GM18517 (cell line): ENCODE data around the gene AAK1.

Source experiments
- ATAC-seq: cut with Tn5 transposase; IDR thresholded peaks from one replicate; pipeline ENCODE4 v1.9.1; 2021; ENCODE audit warnings: mild to moderate bottlenecking, moderate library complexity; ENCODE audit not compliant: unreplicated experiment

The AAK1 gene

GRCh38 chr2:69499966-69500365 is 143.6 kb downstream of the AAK1 start:
- ATAC-seq, result no peak

DNA sequence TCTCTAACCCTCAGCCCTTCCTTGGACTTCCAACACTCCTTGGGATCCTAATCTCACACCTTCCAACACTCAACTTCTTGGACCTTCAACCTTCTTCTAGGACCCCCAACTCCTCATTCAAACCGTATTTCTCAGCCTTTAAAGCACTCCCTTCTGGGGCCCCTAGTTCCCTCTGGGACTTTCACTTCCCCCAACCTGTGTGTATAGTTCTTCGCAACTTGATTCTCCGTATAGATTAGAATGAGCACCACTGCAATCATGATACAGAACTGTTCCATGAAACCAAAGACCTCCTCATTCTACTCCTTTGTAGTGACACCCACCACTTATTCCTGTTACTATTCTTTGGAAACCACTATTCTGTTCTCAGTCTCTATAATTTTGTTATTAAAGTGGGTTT is 144.3 kb downstream of the AAK1 start:
- no peak for ATAC-seq

GRCh38 chr2:69495861-69496260 is 147.7 kb downstream of the AAK1 start:
- ATAC-seq, result no peak

DNA sequence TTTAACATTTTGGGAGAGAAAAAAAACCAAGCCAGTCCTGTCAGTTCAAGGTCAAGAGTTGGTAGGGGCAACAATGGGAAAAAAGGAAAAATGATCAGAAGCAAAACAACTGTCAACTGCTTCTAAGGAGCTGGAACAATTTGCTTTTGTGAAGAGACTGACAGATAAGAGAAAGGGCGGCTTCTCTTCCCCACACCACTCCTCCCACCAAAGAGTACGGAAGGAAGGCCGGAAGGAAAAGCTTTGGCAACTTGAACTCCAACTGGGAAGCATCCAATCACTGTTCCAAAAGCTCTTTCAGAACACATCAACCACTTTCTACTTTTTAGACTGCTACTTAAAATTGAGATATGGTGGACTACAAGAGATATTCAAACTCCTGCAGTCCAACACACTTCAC is 148.5 kb downstream of the AAK1 start:
- no peak for ATAC-seq

GRCh38 chr2:69494126-69494525 is 149.4 kb downstream of the AAK1 start:
- ATAC-seq, result no peak

GRCh38 chr2:69493268-69493667 is 150.3 kb downstream of the AAK1 start:
- ATAC-seq, result no peak

DNA sequence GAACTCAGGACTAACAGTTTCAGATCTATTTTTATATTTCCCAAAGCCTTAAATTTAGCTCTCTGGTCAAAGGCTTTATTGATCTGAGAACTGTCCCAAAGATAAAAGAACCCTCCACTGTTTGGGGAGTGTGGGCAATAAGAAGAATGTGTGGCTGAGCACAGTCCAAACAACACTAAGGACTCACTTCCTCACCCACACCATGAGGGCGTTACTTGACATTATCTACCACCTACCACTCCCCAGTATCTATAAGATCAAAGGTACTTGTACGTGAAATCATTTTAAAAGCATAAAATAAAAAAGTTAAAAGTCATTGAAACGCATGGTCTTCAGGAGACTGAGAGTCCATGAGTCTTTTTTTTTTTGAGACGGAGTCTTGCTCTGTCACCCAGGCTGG is 151.7 kb downstream of the AAK1 start:
- no peak for ATAC-seq

DNA sequence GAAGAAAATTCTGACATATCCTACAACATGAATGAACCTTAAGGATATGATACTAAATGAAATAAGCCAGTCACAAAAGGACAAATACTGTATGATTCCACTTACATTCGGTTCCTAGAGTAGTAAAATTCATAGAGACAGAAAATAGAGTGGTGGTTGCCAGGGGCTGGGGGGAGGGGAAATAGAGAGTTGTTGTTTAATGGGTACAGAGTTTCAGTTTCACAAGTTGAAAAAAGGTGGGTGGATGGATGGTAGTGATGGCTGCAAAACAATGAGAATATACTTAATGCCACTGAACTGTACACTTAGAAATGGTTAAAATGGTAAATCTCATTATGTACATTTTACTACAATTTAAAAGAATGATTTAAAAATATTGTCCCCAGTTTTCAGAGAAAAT is 153.1 kb downstream of the AAK1 start:
- ATAC-seq, result peak; percentile 61

DNA sequence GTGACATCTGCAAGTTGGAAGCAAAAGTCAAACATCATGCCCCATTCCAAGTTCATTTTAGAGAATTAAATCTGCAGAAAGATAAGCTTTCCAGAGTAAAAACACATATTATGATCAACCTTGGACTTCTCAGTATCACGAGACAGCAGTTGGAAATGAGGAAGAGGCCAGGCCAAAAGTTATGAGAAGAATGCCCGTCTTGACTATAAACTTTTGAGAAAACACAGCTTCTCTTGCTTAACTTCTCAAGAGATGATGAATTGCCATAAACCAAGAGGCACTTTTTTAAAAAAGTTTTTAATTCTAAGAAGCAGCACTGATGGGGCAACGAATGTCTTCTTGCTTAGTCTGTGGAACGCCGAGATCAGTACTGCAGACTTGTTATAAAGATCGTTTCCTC is 153.7 kb downstream of the AAK1 start:
- no peak for ATAC-seq

DNA sequence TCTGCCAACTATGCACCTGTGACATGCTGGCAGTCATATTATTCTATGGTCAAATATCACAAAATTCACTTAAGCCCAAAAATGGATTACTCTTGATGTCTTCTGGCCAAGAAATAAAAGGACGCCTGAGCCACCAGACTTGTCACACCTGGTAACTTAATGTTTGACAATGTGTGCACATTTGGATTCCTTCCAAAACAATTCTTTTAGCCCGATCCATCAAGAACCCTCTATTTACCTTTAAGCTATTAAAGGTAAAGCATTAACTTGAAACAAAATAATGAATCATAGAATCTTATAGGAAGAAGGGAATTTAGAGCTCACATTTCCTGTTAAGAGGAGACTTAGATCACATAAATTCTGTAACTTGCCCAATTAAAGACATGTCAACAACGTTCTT is 159.8 kb downstream of the AAK1 start:
- ATAC-seq, result no peak

DNA sequence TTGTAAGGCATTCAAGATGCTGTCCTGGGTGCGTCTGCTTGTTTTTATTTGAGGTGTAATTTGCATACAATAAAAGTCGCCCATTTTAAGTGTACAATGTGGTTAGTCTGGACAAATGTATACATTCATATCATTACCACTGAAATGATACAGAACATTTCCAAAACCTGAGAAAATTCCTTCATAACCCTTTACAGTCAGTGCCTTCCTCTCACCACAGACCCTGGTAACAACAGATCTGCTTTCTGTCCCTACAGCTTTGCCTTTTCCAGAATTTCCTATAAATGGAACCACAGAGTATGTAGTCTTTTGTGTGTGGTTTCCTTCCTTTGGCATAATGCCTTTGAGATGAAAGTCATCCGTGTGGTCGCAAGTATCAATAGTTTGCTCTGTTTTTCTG is 160.5 kb downstream of the AAK1 start:
- ATAC-seq, result no peak

DNA sequence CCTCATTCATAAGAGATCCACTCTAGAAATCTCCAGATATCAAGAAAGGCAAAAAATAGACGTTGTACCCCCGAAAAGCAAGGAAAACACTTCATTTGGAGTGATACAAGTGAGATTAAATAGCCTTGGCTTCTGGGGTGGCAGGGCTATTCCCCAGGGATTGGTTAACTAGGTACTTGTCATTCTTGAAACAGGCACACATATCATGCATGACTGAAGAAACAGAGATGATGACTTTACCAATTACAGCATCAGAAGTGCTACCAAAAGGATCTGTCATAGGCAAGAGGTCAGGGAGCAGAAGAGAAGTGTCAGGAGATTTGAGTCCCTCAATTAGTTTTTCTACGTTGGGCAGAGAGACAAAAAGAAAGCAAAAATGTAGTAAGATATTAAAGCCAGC is 161.1 kb downstream of the AAK1 start:
- ATAC-seq, result no peak

GRCh38 chr2:69481421-69481820 is 162.1 kb downstream of the AAK1 start:
- ATAC-seq, result no peak

- no peak for ATAC-seq
These were observed 165.9 kb downstream of the AAK1 start for GRCh38 chr2:69477627-69478026.

- ATAC-seq, result no peak
These were observed 168.9 kb downstream of the AAK1 start for GRCh38 chr2:69474688-69475087.

GRCh38 chr2:69471793-69472192 is 171.7 kb downstream of the AAK1 start:
- no peak for ATAC-seq

DNA sequence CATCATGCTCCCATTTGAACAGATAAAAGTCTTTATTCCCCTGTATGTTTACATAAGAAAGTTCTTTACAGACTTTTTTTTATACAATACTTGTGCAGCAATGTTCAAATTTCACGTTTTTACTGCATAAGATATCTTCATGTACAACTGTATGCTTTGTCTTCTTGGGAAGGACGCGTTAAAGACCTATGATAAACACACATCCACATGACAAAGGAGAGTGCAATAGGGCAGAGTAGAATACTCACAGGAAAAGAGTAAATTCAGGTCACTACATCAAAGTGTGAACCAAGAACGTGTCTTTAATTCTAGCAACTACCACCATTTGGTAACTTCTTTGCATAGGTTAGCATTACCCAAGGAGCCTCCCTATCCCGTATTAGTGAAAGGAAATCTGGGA is 172.6 kb downstream of the AAK1 start:
- ATAC-seq, result no peak

DNA sequence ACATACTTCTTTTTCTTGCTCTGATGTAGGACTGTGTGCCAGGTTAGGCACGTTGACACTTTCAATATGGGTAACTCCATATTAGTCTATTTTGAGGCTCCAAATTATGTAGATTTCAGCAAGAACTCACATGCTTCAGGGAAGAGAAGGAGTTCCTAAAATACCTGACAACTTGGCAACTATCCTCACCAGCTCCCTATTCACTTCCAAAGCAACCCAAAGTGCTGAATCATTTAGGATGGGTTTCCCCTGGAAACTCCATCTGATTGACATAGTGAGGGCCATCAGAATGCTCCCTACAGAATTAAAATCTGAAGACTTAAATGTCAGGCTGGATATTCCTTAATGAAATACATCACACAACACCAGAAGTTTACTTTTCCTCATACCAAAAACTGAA is 173.8 kb downstream of the AAK1 start:
- ATAC-seq, result no peak

GRCh38 chr2:69469375-69469774 is 174.2 kb downstream of the AAK1 start:
- ATAC-seq, result no peak

DNA sequence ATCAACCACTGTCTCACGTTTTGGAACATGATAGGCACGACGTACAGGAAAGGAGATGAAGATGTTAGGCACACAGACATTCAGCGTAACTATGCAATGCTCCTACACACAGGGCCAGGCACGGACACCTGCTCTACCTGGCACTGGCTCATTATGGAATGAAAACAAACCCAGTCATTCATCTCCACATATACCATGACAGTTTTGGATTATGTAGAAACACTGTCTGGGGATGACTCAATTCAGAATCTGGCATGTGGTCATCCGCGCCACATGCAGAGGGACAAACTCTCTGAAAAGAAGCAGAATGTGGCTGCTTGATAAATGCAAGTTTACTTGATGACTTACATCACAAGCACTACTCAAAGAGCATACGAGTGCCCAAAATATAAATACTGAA is 176.8 kb downstream of the AAK1 start:
- ATAC-seq, result no peak

DNA sequence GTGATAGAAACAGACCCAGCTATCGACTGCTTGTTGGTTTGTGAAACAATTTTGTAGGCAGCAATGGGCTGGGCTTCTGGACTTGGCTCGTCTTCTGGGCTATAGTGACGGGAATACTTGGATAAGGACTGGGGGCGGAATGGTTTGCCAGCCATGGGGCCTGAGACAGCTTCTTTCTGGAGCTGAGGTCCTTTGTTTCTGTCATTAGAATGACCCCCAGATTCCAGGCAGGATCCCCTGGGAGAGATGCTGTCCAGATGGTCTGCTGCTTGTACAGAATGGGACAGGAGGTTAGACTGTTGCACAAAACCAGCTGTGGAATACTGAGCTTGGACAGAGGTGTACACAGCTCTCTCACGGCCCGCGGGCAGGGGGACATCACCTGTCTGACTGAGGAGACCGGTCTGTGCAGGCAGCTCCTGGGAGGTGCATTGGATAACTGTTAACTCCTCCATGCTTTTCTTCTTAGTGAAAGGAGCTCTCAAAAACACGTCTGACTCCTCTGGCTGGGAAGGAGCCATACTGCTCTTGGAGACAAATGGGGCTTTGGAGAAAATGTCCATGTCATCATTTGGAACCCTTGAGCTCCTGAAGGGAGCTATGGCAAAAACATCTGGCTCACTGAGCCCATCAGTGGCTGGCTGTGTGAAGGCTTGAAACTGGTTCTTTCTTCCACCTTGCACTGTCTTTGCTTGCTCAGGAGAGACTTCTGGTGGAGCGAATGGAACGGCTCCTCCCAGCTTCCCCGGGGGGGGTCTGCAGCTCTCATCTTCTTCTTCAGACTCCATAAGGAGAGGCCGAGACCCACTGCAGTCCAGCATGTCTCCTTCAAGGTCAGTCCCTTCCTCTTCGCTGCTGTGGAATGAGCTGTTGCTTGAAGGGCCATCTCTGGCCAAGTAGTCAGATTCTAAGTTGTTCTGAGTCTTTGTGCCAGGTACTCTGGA is 177.8 kb downstream of the AAK1 start:
- no peak for ATAC-seq

- no peak for ATAC-seq
These were observed 179.0 kb downstream of the AAK1 start for GRCh38 chr2:69464575-69464974.

DNA sequence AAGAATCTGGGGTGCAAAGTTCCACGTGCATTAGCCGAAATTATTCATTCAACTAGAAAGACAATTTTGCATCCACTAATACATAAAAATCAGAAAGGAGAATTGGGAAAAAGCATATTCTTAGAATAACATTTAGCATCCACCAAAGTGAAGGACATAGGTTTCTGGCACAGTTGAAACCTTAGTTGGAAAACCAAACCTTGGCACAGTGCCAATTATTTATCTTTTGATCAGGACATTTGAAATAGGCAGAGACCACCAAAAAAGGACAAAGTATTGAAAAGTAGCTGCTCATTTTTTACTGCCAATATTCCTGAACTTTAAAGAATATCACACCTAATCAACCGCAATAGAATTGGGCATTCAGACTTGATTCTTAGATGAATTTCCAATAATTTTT is 180.8 kb downstream of the AAK1 start:
- ATAC-seq, result no peak
